ENCODE results near the gene SIX1. TPM values are rescaled to one million over a fixed set of nuclear protein-coding genes. Genes with fewer than 3 reads are reported as not detected.

The SIX1 gene
- polyA plus RNA-seq, 1 donor: 10.9 TPM

DNA sequence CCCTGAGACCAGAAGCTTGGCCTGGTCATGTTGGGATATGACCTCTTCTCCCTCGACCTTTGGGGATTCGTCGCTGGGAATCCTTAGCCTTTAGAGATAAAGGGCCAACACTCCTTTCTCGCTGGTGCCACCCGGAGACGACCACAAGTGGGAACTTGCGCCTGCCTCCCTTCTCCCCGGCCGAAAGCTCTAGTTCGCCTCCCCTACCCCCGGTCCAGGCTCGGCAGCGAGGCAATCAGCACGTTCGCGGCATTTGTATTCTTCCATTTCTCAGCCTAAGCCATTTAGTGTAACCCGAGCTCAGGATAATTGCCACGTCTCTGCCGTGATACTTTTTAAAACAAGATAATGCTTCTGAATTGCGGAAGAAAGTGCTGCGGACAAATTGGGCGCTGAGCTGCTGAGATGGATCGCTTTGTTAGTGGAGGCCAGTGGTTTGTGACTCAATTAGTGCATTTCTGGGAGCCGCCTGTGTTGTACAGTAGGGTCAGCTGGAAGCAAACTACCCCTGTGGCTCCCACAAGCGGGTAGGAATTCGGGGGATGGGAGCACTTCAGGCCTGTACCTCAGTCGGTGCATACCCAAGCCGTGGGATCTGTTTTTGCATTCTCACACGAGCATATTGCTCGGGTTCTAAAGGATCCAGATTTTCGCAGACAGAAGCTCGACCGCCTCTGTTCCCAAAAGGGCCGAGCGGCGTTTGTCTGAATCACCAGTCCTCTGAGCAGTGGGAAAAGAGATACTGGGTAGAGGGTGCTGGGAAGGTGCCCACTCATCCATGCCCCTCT lies 6.8 kb upstream of the SIX1 start:
- peak; percentile 43 for DNase-seq

DNA sequence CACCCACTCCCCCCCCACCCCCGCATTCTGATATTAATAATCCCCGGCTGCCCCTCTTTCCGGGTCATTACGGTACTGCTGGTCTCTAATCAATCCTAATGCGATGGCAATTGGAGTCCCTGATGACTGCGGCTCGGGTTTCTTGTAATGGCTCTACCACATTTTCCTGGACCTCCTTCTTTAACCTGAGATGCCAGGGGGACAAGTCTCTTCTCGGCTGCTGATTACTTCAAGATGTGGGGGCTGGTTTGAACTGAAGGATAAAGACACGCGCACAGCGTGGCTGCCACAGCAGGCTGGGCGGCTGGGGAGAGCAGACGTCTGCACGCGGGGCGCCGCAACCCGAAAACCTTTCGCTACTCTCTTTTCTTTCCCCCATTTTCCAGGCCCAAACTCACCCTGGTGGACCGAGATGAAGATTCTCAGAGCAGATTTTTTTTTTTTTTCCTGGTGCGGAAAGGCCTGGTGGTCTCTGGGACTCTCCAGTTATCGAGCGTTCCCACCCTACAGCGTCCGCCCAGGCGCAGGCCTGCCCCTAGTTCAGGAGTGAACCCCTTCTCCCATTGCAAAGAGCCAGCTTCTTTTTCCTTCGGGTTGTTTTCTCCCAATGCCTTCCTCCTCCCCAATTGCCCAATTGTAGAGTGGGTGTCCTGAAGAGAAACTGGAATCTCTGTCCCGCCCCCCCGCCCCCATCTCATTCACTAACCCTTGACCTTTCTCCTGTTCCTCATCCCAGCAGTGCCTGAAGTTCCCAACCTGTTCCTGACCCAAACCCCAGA lies 6.0 kb upstream of the SIX1 start:
- peak; percentile 47 for DNase-seq

DNA sequence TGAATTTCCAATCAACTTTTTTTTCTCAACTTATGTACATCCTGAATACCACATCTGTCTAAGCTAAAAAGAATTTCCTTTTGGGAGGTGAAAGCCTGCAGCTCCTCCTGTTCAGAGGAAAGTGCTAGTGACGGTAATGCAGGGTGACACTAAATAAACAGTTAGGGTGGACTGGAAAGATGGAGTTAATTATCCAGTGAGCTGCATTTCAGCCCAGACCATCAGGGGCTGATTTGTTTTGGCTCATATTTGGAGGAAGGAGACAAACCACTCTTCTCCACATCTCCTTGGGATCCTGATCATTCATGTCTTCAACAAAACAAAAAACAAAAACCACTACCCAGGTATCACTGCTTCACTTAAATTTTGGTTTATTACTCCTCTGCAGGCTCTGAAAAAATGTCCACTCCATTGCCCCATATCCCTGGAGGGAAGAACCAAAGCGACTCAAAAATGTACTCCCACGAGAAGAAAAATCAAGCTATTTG lies 5.1 kb upstream of the SIX1 start:
- peak; percentile 20 for DNase-seq

DNA sequence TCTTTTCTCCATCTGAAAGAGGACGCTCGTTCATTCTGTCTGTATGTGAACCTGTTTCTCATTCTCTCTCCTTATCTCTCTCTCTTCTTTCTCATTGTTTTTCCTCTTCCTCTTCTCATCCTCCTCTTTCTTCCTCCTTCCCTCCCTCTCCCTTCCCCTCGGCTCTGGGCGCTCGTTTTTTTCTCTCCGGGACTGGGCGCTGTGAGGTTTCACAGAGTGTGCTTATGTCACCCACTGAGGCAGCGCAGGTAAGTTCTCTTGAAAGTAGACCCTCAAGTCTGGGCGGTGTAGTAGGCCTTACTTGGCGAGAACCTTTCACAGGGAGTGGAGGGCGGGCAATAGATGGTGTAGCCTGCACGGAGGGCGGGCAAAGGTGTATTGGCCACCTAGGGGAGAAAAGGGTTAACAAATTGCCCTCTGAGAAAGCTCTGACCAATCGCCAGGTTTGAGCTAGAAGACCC lies 4.5 kb upstream of the SIX1 start:
- no peak for DNase-seq

DNA sequence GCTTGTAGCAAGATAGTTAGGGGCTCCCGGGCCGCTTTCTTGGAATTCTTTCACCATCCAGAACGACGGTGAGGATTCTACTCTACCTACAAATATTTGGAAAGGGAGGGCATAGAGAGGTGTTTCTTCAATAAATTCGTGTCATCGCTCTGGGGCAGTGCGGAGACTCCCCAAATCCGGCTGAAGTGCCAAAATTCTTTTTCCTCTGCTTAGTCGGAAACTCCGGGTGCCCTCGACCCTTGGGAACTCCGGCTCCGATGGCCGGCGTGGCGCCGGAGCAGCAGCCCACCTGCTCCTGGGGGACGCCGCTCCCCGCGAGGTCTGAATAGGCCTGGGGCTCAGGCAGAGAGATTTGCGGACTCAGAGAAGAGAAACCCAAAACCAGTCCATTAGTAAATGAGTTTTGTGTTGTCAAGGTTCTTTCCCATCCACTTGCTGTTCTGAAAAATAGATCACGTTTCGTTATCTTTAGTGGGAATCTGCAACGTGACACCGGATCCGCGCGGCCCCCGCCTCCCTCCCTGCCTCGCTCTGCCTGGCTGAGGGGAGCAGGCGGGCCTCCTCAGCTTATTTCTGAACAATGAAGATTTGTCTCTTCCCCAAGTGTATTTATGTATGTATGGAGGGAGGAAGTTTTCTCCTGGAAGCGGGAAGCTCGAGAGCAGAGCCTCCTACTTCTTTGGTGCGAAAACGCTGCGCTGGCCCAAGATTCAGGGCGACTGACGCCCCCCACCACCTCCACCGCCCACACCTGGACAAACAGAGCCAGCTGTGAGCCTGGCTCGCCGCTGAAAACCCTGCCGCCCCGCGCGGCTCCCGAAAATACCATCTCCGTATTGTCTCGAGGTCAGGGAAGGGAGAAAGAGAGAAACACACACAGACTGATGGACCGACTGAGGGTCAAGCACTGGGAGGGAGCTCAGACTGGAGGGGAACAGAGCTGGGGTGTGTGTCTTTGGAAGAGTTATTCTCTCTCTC lies 3.7 kb upstream of the SIX1 start:
- DNase-seq: peak; percentile 71

DNA sequence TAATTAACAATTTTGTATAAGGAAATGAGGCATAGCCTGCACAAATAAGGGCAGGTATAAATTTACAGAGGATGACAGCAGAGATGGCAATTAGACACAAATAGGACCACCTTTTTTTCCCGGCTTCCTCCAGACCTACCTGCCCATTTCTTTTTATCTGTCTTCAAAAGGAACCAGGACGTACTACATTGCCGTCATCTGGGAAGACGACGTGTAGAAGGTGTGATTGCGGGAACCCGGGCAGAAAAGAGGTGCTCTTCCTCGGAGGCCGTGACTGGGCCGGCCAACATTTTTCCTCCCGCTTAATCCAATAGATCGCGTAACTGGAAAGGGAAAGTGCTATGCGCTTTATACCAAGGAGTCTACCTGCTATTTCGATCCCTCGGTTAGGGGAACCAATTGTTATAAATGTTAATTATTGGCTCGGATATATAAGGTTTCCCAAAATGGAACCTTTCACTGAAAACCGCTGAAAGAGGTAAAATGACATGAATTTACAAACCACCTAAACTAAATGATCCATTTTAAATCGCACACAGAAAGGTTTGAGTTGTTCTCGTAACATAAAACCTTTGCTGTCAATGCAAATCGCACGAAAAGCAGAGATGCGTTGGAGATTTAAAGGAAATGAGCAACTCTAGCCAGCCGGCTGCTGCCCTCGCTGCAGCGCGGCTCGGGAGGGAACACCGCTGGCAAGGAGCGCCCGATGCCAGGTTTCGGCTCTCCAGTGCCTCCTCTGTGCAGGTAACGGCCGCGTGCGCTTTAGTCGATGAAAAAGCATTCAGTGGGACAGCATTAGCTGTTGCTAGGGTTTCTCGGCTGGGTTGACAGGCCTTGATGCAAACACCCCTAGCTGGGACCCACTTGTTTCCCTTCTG lies 2.8 kb upstream of the SIX1 start:
- DNase-seq: peak; percentile 36

DNA sequence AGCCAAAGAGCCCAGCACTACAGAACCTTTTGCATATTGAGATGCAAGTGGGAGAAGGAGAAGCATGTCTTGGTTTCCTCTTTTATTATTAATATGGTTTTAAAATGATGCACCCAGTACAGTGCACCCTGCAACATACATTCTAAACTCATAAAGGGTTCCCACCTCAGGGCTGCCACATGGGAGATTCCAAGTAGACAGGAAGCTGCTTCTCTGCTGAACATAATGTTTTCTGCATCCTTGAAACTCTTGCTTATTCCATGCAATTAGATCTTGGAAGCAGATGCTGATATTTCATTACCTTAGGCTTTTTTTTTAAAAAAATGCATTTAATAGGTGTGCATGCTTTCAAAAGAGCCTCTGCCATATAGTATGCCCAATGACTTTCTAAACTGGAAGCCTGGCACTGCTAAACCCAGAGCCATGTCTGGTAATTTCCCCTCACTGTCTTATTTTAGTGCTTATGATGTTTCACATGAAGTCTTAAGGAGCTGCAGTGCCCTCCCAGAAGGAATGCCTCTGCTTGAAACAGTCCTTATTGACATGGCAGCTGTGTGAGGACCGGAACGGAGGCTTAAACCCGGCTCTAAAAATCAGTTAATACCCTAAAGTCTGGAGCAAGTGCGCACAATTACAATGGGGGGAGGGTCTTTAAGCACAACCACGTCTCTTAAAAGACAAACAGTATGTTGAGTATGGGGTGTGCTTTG lies 2.0 kb upstream of the SIX1 start:
- DNase-seq: no peak

DNA sequence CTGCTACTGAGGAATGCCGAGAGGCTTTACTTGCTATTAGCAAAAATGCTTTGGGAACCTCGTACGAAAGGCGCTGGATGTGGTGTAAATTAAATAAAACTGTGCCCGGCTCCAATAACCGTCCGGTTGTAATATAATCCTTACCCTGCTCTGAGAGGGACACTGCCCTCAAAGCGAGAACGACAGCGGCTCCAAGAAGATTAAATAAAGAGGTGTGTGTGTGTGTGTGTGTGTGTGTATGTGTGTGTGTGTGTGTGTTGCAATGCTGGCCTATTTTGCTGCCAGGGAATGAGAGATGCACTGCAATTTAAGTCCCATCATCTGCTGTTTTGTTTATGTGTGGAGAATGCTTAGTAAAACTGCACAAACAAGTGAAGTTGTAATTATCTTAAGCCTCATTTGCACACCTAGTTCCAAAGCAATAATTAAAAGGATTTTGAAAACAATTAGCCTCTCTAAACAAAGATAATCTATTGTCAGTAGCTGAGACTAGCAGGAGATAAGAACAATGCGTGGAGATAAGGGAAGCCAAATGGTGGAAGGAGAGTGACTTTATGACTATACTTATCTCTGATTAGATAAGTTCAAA lies 1.2 kb upstream of the SIX1 start:
- DNase-seq: peak; percentile 66

DNA sequence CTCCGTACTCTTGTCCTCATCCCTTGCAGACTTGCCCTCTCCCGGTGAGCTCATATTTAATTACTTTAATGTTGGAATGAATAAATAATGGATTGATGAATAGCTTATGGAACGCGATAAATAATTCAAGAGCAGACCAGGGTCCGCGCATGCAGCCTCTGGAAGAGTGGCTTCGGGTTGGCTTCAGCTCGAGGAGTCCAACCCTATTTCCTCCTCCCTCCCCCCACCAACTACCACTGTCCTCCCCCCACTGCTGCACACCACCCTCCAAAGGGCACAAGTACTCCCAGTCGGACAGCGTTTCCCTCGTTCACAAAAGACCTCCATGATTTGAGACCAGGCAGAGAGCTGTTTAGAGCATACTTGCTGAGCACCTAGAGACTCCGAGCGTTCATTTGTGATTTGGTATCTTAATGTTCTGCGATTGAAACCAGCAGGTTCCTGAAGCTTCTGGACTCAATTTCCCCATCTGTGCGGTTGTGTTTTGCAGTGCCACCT lies 647 bp upstream of the SIX1 start:
- DNase-seq: peak; percentile 54

DNA sequence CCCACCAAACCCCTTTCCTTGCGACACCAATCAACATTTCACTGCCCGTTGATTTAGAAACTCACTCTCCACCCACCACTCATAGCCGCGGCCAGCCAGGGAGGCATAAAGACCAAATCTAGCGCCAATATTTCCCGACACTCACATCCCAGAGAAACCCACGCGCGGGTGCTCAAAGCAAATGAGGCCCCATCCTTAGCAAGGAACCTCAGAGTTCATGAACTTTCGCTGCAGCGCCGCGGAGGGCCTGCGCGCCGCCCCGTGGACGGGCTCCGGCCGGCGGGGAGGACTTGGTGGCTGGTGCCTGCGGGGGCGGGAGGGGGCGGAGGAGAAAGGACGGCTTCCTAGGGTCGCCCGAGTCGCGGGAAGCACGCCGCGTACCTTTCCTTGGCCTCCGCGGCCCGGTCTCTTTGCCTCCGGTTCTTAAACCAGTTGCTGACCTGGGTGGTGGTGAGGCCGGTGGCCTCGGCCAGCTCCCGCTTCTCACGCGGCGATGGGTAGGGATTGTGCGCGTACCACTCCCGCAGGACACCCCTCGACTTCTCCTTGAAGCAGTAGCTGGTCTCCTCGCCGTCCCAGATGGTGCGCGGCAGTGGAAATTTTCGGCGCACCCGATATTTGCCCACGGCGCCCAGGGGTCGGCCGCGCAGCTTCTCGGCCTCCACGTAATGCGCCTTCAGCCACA lies 886 bp downstream of the SIX1 start:
- peak; percentile 15 for DNase-seq

DNA sequence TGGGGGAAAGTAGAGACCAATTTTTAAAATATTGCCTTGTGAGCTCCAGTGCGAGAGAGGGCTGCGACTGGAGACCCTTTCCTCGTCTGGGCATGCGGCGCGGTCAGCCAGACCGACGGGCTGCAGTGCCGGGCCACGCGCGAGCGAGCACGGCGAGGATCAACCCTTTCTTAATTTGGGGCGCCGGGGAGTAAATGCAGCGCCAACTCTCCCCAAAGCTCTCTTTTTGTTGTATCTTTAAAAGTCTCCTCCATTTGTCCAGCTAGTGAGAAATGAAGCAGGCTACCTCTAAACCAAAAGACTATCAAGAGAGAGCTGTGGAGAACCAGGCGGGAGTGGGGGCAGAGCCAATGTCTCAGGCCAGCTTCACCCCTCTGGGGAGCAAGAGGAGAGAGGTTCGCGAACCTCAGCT lies 1.4 kb downstream of the SIX1 start:
- DNase-seq: peak; percentile 25

DNA sequence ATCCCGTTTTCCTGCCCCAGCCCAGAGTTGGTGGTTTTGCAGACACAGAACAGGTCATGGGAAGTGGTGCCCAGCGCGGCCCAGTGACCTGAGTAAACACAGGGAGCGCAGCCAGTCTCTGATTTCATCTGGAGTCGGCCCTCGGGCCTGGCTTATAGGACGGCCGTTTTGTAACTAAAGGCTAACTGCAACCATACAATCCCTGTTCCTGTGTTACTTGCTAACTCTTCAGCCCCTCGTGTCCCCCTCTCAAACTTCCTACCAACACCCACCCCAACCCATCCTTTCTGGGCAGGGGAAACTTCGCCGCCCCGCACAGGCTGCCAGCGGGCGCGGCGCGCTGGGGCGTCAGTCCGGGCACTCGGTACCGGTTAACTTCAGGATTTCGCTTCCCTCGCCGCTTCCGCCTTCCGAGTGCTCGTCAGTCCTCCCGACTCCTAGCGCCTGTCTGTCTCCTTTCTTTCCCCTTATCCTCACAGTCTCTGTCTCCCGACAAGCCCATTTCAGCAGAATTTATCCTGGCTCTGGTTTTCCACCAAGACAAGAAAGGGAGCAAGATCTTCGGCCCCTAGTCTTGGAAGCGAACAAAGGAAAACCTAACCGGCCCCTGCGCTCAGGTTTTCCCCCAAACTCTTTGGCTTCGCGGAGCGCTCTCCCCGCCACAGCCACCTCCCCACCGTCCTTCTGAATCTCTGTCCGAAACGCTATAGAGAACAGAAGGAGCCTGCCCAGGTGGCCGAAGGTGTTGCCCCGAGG lies 2.0 kb downstream of the SIX1 start:
- peak; percentile 51 for DNase-seq

DNA sequence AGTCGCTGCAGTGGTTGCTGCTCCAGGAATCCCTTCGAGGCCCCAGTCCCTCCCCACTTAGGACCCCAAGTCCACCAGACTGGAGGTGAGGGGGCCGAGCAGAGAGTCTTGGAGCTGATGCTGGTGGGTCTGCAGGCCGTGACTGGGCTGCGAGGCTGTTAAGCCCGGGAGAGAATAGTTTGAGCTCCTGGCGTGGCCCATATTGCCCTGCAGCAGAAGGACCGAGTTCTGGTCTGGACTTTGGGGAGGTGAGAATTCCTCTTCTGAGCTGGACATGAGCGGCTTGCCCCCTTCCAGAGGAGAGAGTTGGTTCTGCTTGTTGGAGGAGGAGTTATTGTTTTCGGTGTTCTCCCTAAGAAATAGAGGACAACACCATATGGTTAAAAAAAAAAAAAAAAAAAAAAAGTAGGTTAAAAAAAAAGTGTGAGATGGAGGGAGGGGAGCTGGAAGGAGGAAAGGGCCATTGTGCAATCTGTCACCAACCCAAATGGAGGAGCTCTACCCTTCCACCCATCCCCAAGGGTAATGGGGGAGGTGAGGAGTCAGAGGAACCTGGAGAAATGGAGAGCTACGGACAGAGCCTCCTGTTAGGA lies 3.0 kb downstream of the SIX1 start:
- DNase-seq: peak; percentile 31

DNA sequence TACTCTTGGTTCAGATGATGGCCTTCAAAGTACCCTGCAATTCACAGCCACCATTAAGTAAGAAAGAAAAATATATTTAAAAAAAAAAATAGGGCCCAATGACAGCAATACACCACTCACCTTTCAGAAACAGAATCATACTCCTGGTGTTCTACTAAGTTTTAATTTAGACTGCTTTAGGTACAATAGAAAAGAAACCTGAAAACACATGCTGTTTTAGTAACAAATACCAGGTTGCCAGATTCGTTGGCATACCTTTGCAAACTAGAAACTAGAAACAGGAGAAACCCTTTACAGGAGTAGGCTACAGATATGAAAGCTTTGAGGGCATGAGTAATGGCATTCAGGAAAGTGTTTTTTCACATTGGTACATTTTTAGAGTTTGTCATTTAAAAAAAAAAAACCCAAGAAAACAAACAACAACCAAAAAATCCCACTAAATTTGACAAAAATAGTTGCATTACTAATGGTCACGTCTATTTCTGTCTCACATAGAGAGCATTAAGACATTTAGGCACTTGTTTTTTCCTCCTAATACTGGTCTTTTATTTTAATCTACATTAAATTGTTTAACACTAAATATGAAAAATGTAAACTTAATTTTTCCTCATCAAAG lies 4.0 kb downstream of the SIX1 start:
- no peak for DNase-seq

DNA sequence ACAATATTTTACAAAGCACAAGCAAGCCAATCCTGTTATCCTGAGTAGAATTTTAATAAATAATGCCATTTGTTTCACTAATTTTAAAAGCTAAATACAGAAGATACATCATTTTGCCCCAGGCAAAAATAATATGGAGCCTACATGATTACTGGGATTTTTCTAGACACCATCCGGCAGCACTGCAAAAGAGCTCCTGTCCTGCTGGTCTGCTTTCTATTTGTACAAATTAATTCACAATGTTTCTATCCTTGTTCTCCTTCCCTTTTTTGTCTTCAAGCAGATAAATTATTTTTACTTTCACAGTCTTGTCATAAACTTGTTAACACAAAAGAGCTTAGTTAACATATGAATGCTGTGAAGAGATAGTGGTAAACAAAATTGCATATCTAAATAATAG lies 4.6 kb downstream of the SIX1 start:
- peak; percentile 17 for DNase-seq

DNA sequence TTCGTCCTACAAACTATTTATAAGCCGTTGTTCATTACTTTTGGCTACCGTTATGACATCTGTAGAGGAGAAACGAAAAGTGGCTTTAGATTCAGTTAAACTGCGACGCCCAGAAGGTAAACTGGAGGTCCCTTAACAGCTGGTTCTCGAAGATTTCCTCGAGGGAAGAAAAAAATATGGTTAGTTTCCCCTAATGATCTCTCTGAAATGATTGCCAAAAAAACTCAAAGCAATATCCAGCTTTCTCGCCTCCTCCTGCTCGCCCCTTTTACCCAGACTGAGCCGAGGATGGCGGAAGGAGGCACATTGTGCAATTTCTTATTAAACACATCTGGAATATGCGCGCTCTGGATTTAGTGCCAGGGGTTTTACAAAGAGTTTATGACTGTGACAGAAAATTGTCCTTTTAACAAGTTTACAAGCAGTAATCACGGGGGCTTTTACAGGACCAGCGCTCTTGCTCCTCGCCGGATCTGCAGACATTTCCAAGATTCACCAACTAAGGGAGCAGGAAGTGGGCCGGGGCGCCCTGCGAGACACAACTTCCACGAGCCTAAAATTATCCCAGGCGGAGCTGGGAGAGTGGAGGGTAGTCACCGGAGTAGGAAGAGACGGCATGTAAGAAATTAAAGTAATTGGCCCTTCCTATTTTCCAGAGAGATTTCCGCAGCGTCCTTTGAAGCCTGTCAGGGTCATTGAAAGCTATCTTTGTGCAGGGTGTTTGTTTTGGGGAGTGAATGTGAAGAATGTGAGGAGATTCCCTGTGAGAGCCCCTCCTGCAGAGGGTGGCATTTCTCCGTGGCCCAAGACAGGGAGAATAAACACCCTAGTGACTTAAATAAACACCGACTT lies 5.6 kb downstream of the SIX1 start:
- peak; percentile 44 for DNase-seq

DNA sequence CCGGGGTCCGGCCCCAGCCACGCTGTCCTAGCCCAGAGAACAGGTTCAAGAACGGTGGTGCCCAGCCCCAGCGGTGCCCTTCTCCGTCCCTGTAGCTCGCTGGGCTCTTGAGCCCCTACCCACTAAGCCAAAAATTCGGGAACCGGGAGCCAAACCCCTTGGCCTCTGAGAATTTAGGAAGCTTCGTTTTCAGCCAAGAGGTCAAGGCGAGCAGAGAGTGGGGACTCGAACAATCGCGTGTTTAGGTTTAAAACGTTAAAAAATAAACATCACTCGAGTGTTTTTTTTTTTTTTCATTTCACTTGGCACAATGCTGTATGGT lies 6.2 kb downstream of the SIX1 start:
- no peak for DNase-seq

All from left kidney (tissue), 2 donors.